Neuronal stem cell (in vitro differentiated cells): ENCODE results near the gene KCNK4.

Experiments used
- DNase-seq: peaks from one replicate; pipeline ENCODE4 v3.0.0-alpha.2; 2013; ENCODE audit warnings: low spot score
- H2AFZ ChIP-seq: one replicate; pipeline ENCODE4 v1.6.1; 2013; ENCODE audit warnings: mild to moderate bottlenecking, low read length, inconsistent platforms
- H2AK5ac ChIP-seq: 2 replicates; pipeline ENCODE4 v1.6.1; 2013; ENCODE audit warnings: low read depth, mild to moderate bottlenecking, inconsistent platforms, low read length, moderate library complexity, mixed read lengths
- H2BK120ac ChIP-seq: 2 replicates; pipeline ENCODE4 v1.6.1; 2013; ENCODE audit warnings: low read depth, mild to moderate bottlenecking, inconsistent platforms, low read length, moderate library complexity, mixed read lengths
- H2BK12ac ChIP-seq: one replicate; pipeline ENCODE4 v1.6.1; 2013; ENCODE audit warnings: low read length, inconsistent platforms
- H2BK15ac ChIP-seq: 2 replicates; pipeline ENCODE4 v1.6.1; 2013; ENCODE audit warnings: mild to moderate bottlenecking, low read length, inconsistent platforms, mixed read lengths
- H2BK5ac ChIP-seq: one replicate; pipeline ENCODE4 v1.6.1; 2013; ENCODE audit warnings: inconsistent platforms, mild to moderate bottlenecking, low read length, moderate library complexity
- H3K14ac ChIP-seq: one replicate; pipeline ENCODE4 v1.6.1; 2013; ENCODE audit warnings: low read length, inconsistent platforms
- H3K18ac ChIP-seq: 2 replicates; pipeline ENCODE4 v1.6.1; 2013; ENCODE audit warnings: low read length, inconsistent platforms
- H3K23ac ChIP-seq: 2 replicates; pipeline ENCODE4 v1.6.1; 2013; ENCODE audit warnings: low read depth, mild to moderate bottlenecking, mixed read lengths, low read length, inconsistent platforms; ENCODE audit not compliant: poor library complexity
- H3K27ac ChIP-seq: replicated peaks from 3 replicates; pipeline ENCODE4 v1.5.1; 2013; ENCODE audit warnings: low read length, inconsistent platforms
- H3K27me3 ChIP-seq, 3 experiments: 2 replicates each; pipeline ENCODE4 v1.6.1; 2013; ENCODE audit warnings: low read length in 3 of 3, mild to moderate bottlenecking in 2 of 3, inconsistent platforms in 1 of 3, low read depth in 1 of 3, mixed read lengths in 1 of 3, moderate library complexity in 1 of 3; ENCODE audit not compliant: control insufficient read depth in 3 of 3, insufficient read depth in 3 of 3
- H3K36me3 ChIP-seq, 2 donors: replicated peaks in 1 of 2; 2 replicates each; pipeline ENCODE4 v1.6.1; 2013; ENCODE audit warnings: low read length in 2 of 2; ENCODE audit not compliant: control insufficient read depth in 2 of 2, insufficient read depth in 2 of 2
- H3K4ac ChIP-seq: 2 replicates; pipeline ENCODE4 v1.6.1; 2013; ENCODE audit warnings: inconsistent platforms, mild to moderate bottlenecking, low read length, moderate library complexity
- H3K4me1 ChIP-seq, 2 donors: 1 replicate in 1 of 2; 2 replicates in 1 of 2; pipeline ENCODE4 v1.6.1; 2013; ENCODE audit warnings: low read length in 2 of 2, low read depth in 1 of 2; ENCODE audit not compliant: control insufficient read depth in 2 of 2, insufficient read depth in 1 of 2
- H3K4me2 ChIP-seq: one replicate; pipeline ENCODE4 v1.6.1; 2013; ENCODE audit warnings: mild to moderate bottlenecking, low read length, inconsistent platforms; ENCODE audit not compliant: insufficient read depth, poor library complexity, severe bottlenecking
- H3K4me3 ChIP-seq, 2 donors: 2 replicates each; pipeline ENCODE4 v1.5.1; 2013; ENCODE audit warnings: low read length in 2 of 2, mild to moderate bottlenecking in 2 of 2, inconsistent platforms in 1 of 2, moderate library complexity in 1 of 2
- H3K79me1 ChIP-seq: one replicate; pipeline ENCODE4 v1.6.1; 2013; ENCODE audit warnings: low read depth, mild to moderate bottlenecking, inconsistent platforms, low read length, moderate library complexity
- H3K9ac ChIP-seq: one replicate; pipeline ENCODE4 v1.6.1; 2013; ENCODE audit warnings: mild to moderate bottlenecking, low read depth, low read length, inconsistent platforms; ENCODE audit not compliant: poor library complexity
- H3K9me3 ChIP-seq, 2 donors: replicated peaks in 1 of 2; 2 replicates each; pipeline versions ENCODE3 to v1.6.1; 2013; ENCODE audit warnings: low read length in 2 of 2, mild to moderate bottlenecking in 2 of 2, inconsistent platforms in 1 of 2, low read depth in 1 of 2, mixed read lengths in 1 of 2, moderate library complexity in 1 of 2; ENCODE audit not compliant: control insufficient read depth in 2 of 2, insufficient read depth in 1 of 2
- H4K8ac ChIP-seq: one replicate; pipeline ENCODE4 v1.6.1; 2013; ENCODE audit warnings: low read depth, mild to moderate bottlenecking, inconsistent platforms, low read length, moderate library complexity
- H4K91ac ChIP-seq: one replicate; pipeline ENCODE4 v1.6.1; 2013; ENCODE audit warnings: low read length, low read depth, mild to moderate bottlenecking, inconsistent platforms; ENCODE audit not compliant: poor library complexity
- WGBS, 2 donors: extraction: QIAGEN DNeasy Blood & Tissue Kit; methylation state at CpG; one replicate each; pipeline ENCODE4 v1.1.7; 2013; ENCODE audit warnings: missing lambda C conversion rate in 2 of 2, mixed read lengths in 1 of 2; ENCODE audit not compliant: insufficient read length in 2 of 2, insufficient replicate concordance in 1 of 2; ENCODE audit errors: extremely low coverage in 2 of 2; 5-methylcytosine and 5-hydroxymethylcytosine counted together

KCNK4 gene

GRCh38 chr11:64287676-64288352, 3.3 kb upstream of the KCNK4 start:
- no peak for DNase-seq
- WGBS, 2 donors: no CpG with 5 or more reads among the region's 33 CpGs
- H3K9me3 ChIP-seq: no peaks in the 10 kb centered on the region
- H3K79me1 ChIP-seq: peaks cover 4% of the 10 kb centered on the region
- H2BK12ac ChIP-seq: peak overlapping the region; percentile 90
- H3K4me3 ChIP-seq: no peak overlapping the region
- no peak overlapping the region for H2BK15ac ChIP-seq
- H3K9ac ChIP-seq: peak overlapping the region; percentile 44
- H3K18ac ChIP-seq: no peak overlapping the region
- H3K4me1 ChIP-seq: peaks cover 9 to 10% of the 10 kb centered on the region in 2 donors
- H4K91ac ChIP-seq: no peak overlapping the region
- H3K36me3 ChIP-seq: peaks cover 0 to 5% of the 10 kb centered on the region in 2 donors
- peak overlapping the region; percentile 81 for H2BK120ac ChIP-seq
- H4K8ac ChIP-seq: no peak overlapping the region
- no peak overlapping the region for H3K27ac ChIP-seq
- no peak overlapping the region for H3K4me2 ChIP-seq
- H2BK5ac ChIP-seq: no peak overlapping the region
- peaks cover 24 to 37% (median 36%) of the 10 kb centered on the region in 3 experiments for H3K27me3 ChIP-seq
- peak overlapping the region; percentile 89 for H3K14ac ChIP-seq
- H3K23ac ChIP-seq: peak overlapping the region; percentile 34
- H2AK5ac ChIP-seq: peak overlapping the region; percentile 84
- H2AFZ ChIP-seq: no peak overlapping the region
- H3K4ac ChIP-seq: no peak overlapping the region

- DNase-seq: no peak
- no peak overlapping the region for H4K8ac ChIP-seq
- no peak overlapping the region for H2BK15ac ChIP-seq
- WGBS, 2 donors: no CpG with 5 or more reads among the region's 9 CpGs
- peak overlapping the region; percentile 34 for H3K23ac ChIP-seq
- H3K79me1 ChIP-seq: peaks cover 4% of the 10 kb centered on the region
- no peak overlapping the region for H2BK5ac ChIP-seq
- no peak overlapping the region for H2BK12ac ChIP-seq
- H3K4me1 ChIP-seq: peaks cover 9 to 10% of the 10 kb centered on the region in 2 donors
- no peak overlapping the region for H2BK120ac ChIP-seq
- no peak overlapping the region for H3K4me3 ChIP-seq
- peaks cover 29 to 42% (median 41%) of the 10 kb centered on the region in 3 experiments for H3K27me3 ChIP-seq
- H3K4me2 ChIP-seq: no peak overlapping the region
- no peak overlapping the region for H3K14ac ChIP-seq
- no peak overlapping the region for H3K18ac ChIP-seq
- H3K27ac ChIP-seq: no peak overlapping the region
- H3K4ac ChIP-seq: no peak overlapping the region
- H2AFZ ChIP-seq: no peak overlapping the region
- peaks cover 0 to under 1% of the 10 kb centered on the region in 2 donors for H3K36me3 ChIP-seq
- H3K9ac ChIP-seq: peak overlapping the region; percentile 44
- no peaks in the 10 kb centered on the region for H3K9me3 ChIP-seq
- H4K91ac ChIP-seq: no peak overlapping the region
- H2AK5ac ChIP-seq: peak overlapping the region; percentile 84
Measured at GRCh38 chr11:64288353-64288750, 2.8 kb upstream of the KCNK4 start.

GRCh38 chr11:64289002-64289564, 2.0 kb upstream of the KCNK4 start:
- no peak overlapping the region for H2BK120ac ChIP-seq

More at GRCh38 chr11:64289002-64289564, 2.0 kb upstream of the KCNK4 start:
- Histone ChIP-seq H3K79me1 (peaks cover 2% of the 10 kb centered on the region), H4K8ac (no peak overlapping the region), H3K4me2 (no peak overlapping the region), H3K4ac (no peak overlapping the region), H3K4me3 (no peak overlapping the region), H3K9me3 (no peaks in the 10 kb centered on the region), H2AFZ (no peak overlapping the region), H3K36me3 (no peaks in the 10 kb centered on the region), H4K91ac (no peak overlapping the region), H3K18ac (no peak overlapping the region), H3K27ac (no peak overlapping the region), H2BK15ac (no peak overlapping the region), H2BK5ac (no peak overlapping the region), H3K9ac (no peak overlapping the region), H2AK5ac (peak overlapping the region; percentile 56), H3K27me3 (peaks cover 32 to 49% (median 49%) of the 10 kb centered on the region in 3 experiments), H3K4me1 (peaks cover 6 to 7% of the 10 kb centered on the region in 2 donors), H2BK12ac (no peak overlapping the region), H3K23ac (peak overlapping the region; percentile 31), H3K14ac (peak overlapping the region; percentile 38)
- WGBS, 2 donors: no CpG with 5 or more reads among the region's 13 CpGs
- no peak for DNase-seq
